Ovary (tissue), 9 donors: ENCODE data around the gene PLXDC2. TPM values are rescaled to one million over a fixed set of nuclear protein-coding genes. Genes with fewer than 3 reads are reported as not detected.

Source experiments
- DNase-seq, 5 donors: peaks; one replicate each; pipeline ENCODE4 v3.0.0-alpha.2; 2019 to 2020
- H3K27ac ChIP-seq, 2 donors: fragments of 200-600 bp; one replicate each; pipeline versions ENCODE4 v1.5.1 to v1.8.0; 2019 to 2022
- H3K27me3 ChIP-seq: fragments of 200-600 bp; one replicate; pipeline ENCODE4 v1.8.0; 2022
- H3K36me3 ChIP-seq: fragments of 200-600 bp; sonication (generic); one replicate; pipeline ENCODE4 v1.5.1; 2019
- H3K4me1 ChIP-seq: one replicate; pipeline ENCODE4 v1.8.1; 2013; ENCODE audit warnings: mild to moderate bottlenecking, moderate library complexity; ENCODE audit not compliant: insufficient read depth
- H3K4me3 ChIP-seq: fragments of 200-600 bp; sonication (generic); one replicate; pipeline ENCODE4 v1.5.1; 2017
- H3K9me3 ChIP-seq, 2 donors: fragments of 200-600 bp in 1 of 2; sonication (generic) in 1 of 2; one replicate each; pipeline versions ENCODE4 v1.5.1 to v1.8.1; 2013 to 2019; ENCODE audit warnings: mild to moderate bottlenecking in 1 of 2, moderate library complexity in 1 of 2
- CTCF ChIP-seq, 3 donors: fragments of 450-650 bp in 2 of 3; fragments of 200-600 bp in 1 of 3; IDR thresholded peaks; one replicate each; pipeline versions ENCODE4 v1.5.1 to v1.8.0; 2016 to 2022; ENCODE audit warnings: antibody characterized with exemption in 3 of 3, mild to moderate bottlenecking in 1 of 3
- EP300 ChIP-seq: sonication (generic); formaldehyde crosslinking; IDR thresholded peaks from one replicate; pipeline ENCODE4 v1.6.1; 2017; ENCODE audit warnings: antibody characterized with exemption
- POLR2A ChIP-seq: fragments of 450-650 bp; IDR thresholded peaks from one replicate; pipeline ENCODE4 v1.6.1; 2017; ENCODE audit warnings: antibody characterized with exemption, mild to moderate bottlenecking, moderate library complexity
- WGBS, 3 donors: extraction: QIAGEN DNeasy Blood & Tissue Kit in 1 of 3; methylation state at CpG; one replicate each; pipeline versions ENCODE4 v1.1.5 to v1.1.7; 2013 to 2017; 5-methylcytosine and 5-hydroxymethylcytosine counted together
- intact Hi-C, 4 donors: fragments of 100-400 bp; cut with DNase I; formaldehyde crosslinking; loops; one replicate each; pipeline versions ENCODE4 v1.11.0 to v1.15.1; 2022 to 2023
- polyA plus RNA-seq, 2 donors: library from polyadenylated mRNA; stranded (reverse); fragments of 200-250 nt in 1 of 2; fragments of 350-450 nt in 1 of 2; fragmentation: Illumina TruSeq in 1 of 2; extraction: RNeasy Lipid Tissue Mini Kit (QIAGEN cat#74804) in 1 of 2; gene quantifications; one replicate each; pipeline ENCODE4 v1.2.3, GENCODE V29; 2013 to 2014
- total RNA-seq, 7 donors: library from RNA; depleted of rRNA in 2 of 7; stranded (reverse); fragments of >200 nt in 2 of 7; fragmentation: NEBNext Ultra II Directional in 3 of 7; extraction: Animal tissue kit (Norgen Biotek cat#: 25700) in 3 of 7; gene quantifications; one replicate each; pipeline versions ENCODE4 v1.1.0 to v1.2.4, GENCODE V29; 2016 to 2023
- donor health status: DM: no; HTN: no; CAD: no; lungs with moderate emphysema.
- donor health status: DM: no; HTN: no; CAD: no.
- donor health status: Bipolar disorder and iron deficiency.
- donor health status: DM: yes; HTN: yes; CAD: no.
- donor health status: DM: no; HTN: no; CAD: no.
- donor health status: DM: yes; HTN: yes; CAD: no.

Gene PLXDC2
- total and polyA plus RNA-seq, 9 donors, result 13.6 to 76.0 (median 38.0) TPM

- Histone ChIP-seq H3K27ac (no peak overlapping the region), H3K27me3 (no peaks in the 10 kb centered on the region), H3K36me3 (no peaks in the 10 kb centered on the region), H3K4me1 (peaks cover 1% of the 10 kb centered on the region), H3K4me3 (no peak overlapping the region), H3K9me3 (no peaks in the 10 kb centered on the region)
- intact Hi-C loops, result loop anchor here in 1 of 4 donors (5.0 kb wide), 1 partner anchor 262 kb away; no protein-coding TSS in a partner anchor
- DNase-seq, result no peak
- TF ChIP-seq CTCF (IDR thresholded peaks at IDR 0.05) (no peak), EP300 (no peak), POLR2A (no peak)
Measured at GRCh38 chr10:19913987-19914386, 97.8 kb downstream of the PLXDC2 start.

- intact Hi-C loops, result no loop called here
- no peak for DNase-seq
- no peaks in the 10 kb centered on the region for H3K9me3 ChIP-seq
- no peaks in the 10 kb centered on the region for H3K36me3 ChIP-seq
- H3K4me3 ChIP-seq, result no peak overlapping the region
- H3K27me3 ChIP-seq, result no peaks in the 10 kb centered on the region
- TF ChIP-seq EP300 (no peak), CTCF (IDR thresholded peaks at IDR 0.05) (no peak), POLR2A (no peak)
- peaks cover 4% of the 10 kb centered on the region for H3K4me1 ChIP-seq
- H3K27ac ChIP-seq, result no peak overlapping the region
Measured at GRCh38 chr10:19915125-19915524, 98.9 kb downstream of the PLXDC2 start.

GRCh38 chr10:19915816-19916215 lies 99.6 kb downstream of the PLXDC2 start:
- no peak for DNase-seq
- Histone ChIP-seq H3K9me3 (no peaks in the 10 kb centered on the region), H3K4me1 (peaks cover 10% of the 10 kb centered on the region), H3K27ac (no peak overlapping the region), H3K36me3 (no peaks in the 10 kb centered on the region), H3K4me3 (no peak overlapping the region), H3K27me3 (no peaks in the 10 kb centered on the region)
- TF ChIP-seq POLR2A (no peak), CTCF (IDR thresholded peaks at IDR 0.05) (no peak), EP300 (no peak)
- WGBS, 3 donors, result 90 to 94% (median 93%) methylated on average over 3 of the region's 3 CpGs
- intact Hi-C loops, result no loop called here

GRCh38 chr10:19917751-19918478 lies 101.7 kb downstream of the PLXDC2 start:
- peaks cover 18% of the 10 kb centered on the region for H3K4me1 ChIP-seq
- H3K9me3 ChIP-seq, result no peaks in the 10 kb centered on the region
- no peak overlapping the region for H3K27ac ChIP-seq
- H3K36me3 ChIP-seq, result no peaks in the 10 kb centered on the region
- H3K4me3 ChIP-seq, result no peak overlapping the region
- no peaks in the 10 kb centered on the region for H3K27me3 ChIP-seq
- WGBS, 3 donors, result 53 to 62% (median 55%) methylated on average over 3 of the region's 3 CpGs
- intact Hi-C loops, result no loop called here
- no peak for TF ChIP-seq EP300
- no peak for TF ChIP-seq POLR2A
- no peak for TF ChIP-seq CTCF (IDR thresholded peaks at IDR 0.05)
- DNase-seq, result no peak
